22Rv1 (cell line): ENCODE results near the gene SHBG.

ENCODE experiments used
- CTCF ChIP-seq: fragments of 450-650 bp; IDR thresholded peaks from 2 replicates; pipeline ENCODE4 v1.5.1; 2017; ENCODE audit warnings: mild to moderate bottlenecking
- ZFX ChIP-seq: fragments of 450-650 bp; IDR thresholded peaks from 2 replicates; pipeline ENCODE4 v1.6.1; 2017; ENCODE audit warnings: antibody characterized with exemption, borderline replicate concordance

DNA sequence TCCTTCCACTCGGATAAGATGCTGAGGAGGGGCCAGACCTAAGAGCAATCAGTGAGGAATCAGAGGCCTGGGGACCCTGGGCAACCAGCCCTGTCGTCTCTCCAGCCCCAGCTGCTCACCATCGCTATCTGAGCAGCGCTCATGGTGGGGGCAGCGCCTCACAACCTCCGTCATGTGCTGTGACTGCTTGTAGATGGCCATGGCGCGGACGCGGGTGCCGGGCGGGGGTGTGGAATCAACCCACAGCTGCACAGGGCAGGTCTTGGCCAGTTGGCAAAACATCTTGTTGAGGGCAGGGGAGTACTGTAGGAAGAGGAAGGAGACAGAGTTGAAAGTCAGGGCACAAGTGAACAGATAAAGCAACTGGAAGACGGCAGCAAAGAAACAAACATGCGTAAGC is 45.0 kb downstream of the SHBG start:
- TF ChIP-seq CTCF (no peak), ZFX (no peak)
